ENCODE measurements around the gene TMEM129.
"Not testable (repeated sequence)": the region's sequence is repeated elsewhere in the genome, so short reads cannot be mapped to it uniquely, and the experiment has no call there.

The TMEM129 gene

DNA sequence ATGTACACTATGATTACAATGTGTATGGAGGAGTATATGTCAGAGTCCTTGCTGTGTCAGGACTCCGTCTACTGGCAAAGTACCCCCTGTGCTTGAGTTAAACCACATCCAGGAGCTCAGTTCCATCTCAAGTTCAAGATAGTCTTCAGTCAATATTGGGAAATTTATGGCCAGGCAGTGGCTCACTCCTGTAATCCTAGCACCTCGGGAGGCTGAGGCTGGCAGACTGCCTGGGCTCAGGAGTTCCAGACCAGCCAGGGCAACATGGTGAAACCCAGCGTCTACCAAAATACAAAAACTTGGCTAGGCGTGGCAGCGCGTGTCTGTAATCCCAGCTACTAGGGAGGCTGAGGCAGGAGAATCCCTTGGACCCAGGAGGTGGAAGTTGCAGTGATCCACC is 14.8 kb downstream of the TMEM129 start:
- in situ Hi-C loops (cut with MboI; ENCODE audit: low sequenced_read_pairs): no loop called here

DNA sequence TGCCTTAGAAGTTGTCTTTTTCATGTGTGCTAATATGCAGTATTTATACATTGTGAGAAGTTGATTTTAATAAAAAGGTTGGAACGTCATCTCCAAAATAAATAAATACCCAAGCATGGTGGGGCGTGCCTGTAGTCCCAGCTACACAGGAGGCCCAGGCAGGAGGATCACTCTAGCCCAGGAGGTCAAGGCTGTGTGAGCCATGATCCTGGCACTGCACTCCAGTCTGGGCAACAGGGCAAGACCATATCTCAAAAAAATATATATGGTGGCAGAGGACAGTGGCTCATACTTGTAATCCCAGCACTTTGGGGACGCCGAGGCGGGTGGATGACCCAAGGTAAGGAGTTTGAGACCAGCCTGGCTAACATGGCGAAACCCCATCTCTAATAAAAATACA is 15.4 kb downstream of the TMEM129 start:
- in situ Hi-C loops (cut with MboI; ENCODE audit: low sequenced_read_pairs): no loop called here

DNA sequence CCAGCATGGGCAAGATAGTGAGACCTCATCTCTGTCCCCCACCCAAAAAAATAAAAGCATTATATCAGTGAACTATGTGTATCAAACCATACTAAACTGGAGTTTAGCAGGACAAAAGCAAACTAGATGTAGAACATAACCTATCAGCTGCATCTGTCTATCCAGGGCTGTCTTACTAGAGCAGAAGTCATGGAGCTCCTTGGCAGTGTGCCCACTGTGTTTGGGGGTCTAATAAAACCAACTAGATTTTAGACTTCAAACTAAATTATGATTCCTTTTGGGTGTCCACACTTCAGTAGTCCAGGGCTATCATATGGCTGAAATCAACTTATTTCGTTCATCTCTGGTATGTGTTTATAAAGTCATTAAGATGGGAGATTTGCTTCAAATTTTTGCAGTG is 17.3 kb downstream of the TMEM129 start:
- in situ Hi-C loops (cut with MboI; ENCODE audit: low sequenced_read_pairs): no loop called here

DNA sequence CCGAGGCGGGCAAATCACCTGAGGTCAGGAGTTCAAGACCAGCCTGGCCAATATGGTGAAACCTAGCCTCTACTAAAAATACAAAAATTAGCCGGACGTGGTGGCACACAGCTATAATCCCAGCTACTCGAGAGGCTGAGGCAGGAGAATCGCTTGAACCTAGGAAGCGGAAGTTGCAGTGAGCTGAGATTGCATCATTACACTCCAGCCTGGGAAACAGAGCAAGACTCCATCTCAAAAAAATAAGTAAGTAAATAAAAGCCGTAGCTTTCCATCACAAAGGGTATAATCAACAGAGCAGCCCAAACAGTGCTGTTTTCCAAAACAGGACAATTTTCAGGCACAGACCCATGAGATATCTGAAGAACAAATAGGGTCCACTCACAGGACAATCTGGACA is 19.5 kb downstream of the TMEM129 start:
- in situ Hi-C loops (cut with MboI; ENCODE audit: low sequenced_read_pairs): not testable (repeated sequence)

DNA sequence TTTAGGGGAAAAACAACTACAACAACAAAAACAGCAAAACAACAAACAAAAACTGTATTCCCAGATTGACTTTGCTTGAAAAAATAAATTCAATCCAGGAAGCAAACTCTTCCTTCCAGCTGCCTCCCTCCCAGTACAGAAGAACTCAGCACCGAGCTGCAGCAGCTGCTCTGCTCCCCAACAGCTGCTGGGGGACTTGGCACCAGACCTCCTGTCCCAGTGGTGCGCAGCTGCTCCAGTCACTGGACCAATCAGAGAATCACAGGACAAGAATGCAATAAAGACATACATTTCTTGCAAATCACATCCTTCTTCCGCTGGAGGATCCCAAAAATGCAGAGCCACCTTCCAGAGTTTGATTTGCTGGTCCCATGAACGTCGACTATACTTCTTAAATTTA is 25.2 kb downstream of the TMEM129 start:
- in situ Hi-C loops (cut with MboI; ENCODE audit: low sequenced_read_pairs): no loop called here

DNA sequence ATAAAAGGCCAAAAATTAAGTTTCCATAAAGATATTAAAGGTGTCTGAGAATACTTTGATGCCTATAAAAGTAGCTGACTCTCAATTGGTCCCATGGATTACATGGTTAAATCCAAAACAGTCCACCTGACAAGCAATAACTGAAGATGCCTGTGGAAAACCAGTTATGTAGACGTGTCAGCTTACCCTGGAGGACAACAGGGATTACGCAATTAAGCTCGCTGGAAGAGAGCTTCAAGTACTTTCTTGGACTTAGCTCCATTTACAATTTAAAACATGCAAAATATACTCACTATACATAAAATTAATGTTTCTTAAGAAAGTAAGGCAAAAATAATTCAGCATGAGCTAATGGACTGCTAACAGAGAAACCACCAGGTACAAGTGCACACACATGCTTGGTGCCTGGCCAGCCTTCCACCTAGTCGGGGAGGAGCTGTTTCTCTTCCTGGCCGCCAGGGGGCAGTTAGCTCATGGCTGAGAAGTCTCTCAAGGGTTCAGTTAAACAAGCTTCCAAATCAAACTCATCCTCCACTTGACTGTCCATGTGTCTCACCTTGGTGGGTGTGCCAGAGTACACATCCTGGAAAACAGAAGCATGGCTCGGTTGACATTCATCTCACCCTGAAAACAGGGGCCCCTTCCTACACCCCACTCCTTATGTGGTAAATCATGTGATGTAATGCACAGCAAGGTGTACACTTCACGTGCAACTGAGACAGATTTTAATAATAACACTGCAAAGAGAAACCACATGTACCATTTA is 27.8 kb downstream of the TMEM129 start:
- in situ Hi-C loops (cut with MboI; ENCODE audit: low sequenced_read_pairs): no loop called here

DNA sequence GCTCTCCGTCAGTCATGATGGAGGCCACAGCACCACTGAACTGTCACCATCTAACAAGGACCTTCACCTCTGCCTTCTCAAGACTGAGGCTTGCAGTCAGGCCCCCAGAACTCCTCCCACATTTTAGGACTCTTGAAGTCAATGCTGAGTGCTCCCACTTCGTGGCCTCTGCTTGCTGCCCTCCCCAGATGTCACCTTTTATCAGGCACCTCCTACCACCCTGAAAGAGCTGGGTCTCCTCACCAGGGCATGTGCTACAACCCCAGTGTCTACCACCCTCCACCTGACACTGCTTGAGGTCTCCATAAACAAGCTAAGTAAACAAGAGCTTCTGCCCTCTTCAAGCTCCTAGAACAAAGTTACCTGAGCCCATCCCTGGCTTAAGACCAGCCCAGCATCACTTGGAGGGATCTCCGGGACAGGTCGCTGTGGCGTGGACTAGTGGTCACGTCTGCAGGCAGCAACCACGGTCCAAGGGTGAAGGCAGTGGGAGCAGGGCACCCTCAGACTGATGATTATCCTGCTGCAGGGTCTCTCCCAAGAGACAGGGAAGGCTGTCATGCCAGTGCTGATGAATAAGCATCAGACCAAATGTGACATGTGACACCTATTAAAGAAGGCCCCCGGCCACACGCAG is 29.3 kb downstream of the TMEM129 start:
- in situ Hi-C loops (cut with MboI; ENCODE audit: low sequenced_read_pairs): no loop called here

DNA sequence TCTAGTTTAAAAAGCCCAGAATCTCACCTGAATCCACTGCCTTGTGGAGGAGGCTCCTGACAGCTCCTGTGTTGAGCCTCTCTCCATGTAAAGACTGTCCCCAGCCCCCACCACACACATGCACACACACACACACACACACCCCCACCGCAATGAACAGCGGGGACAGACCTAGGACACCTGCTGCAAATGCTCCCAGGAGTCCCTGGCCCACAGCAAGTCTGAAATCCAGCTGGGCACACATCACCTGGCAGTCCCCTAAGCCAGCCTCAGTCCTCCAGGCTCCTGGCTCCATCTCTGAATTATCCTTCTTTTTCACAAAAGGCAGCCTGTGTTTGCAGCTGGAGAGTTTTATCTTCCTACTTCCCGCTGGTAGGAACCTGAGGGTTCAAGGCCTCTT is 30.4 kb downstream of the TMEM129 start:
- in situ Hi-C loops (cut with MboI; ENCODE audit: low sequenced_read_pairs): no loop called here

DNA sequence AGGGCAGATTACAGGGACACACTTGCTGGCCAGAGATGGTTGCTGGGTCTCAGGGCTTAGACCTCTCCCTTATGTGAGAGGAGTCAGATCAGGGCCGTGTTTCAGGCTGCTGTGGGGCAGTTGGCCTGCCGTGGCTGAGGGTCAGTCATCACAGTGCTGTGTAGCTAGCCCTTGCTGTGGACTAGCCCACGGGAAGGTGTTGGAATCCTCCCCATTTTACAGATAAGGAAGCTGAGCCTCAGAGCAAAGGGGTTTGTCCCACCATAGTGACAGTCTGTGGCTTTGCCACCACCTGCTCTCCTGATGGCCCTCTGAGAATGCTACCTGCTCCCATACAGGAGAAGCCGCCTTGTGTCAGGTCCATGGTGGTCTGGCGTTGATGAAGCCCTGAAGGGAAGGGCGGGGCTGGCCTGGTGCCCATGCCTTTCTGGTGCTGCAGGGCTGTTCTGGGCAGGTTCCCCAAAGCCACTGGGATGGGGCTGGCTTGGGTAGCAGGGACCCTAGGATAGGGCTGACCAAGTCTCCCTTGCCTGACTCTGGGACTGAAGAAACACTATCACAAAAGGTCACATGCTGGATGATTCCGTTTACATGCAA is 34.6 kb downstream of the TMEM129 start:
- in situ Hi-C loops (cut with MboI; ENCODE audit: low sequenced_read_pairs): no loop called here

DNA sequence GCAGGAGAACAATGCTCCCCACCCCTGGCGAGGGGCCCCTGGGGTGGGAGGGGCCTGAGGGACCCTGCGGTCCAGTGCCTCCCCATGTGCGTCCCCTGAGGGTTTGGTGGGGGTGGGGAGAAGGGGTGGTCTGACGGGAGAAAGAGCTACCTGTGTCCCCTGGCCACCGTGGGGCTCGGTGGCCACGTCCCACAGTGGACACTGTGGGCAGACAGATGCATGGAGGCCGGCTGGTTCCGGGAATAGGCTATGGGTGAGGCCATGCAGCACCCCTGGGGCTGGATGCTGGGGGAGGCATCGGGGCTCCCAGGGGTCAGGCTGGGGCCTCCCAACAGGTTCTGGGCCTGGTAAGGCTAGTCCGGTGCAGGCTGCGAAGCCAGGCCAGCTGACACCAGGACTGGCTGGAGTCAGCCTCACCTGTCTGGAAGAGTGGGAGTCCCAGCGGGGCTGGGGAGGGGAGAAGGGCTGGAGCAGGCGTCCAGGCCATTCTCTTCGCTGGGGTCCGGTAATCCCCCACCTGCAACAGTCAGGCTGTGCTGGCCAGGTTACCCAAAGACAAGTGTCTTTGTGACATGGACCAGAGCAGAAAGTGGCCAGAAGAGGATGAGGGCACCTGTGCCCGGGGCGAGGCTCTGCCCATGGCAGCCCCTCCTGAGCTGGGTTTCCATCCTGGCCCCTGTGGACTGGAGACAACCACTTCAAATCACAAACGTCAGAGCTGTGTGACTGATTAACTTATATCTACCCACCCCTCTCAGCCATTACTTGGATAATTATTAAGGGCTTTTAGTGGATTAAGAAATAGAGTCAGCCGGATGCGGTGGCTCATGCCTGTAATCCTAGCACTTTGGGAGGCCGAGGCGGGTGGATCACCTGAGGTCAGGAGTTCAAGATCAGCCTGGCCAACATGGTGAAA is 35.6 kb downstream of the TMEM129 start:
- in situ Hi-C loops (cut with MboI; ENCODE audit: low sequenced_read_pairs): no loop called here

DNA sequence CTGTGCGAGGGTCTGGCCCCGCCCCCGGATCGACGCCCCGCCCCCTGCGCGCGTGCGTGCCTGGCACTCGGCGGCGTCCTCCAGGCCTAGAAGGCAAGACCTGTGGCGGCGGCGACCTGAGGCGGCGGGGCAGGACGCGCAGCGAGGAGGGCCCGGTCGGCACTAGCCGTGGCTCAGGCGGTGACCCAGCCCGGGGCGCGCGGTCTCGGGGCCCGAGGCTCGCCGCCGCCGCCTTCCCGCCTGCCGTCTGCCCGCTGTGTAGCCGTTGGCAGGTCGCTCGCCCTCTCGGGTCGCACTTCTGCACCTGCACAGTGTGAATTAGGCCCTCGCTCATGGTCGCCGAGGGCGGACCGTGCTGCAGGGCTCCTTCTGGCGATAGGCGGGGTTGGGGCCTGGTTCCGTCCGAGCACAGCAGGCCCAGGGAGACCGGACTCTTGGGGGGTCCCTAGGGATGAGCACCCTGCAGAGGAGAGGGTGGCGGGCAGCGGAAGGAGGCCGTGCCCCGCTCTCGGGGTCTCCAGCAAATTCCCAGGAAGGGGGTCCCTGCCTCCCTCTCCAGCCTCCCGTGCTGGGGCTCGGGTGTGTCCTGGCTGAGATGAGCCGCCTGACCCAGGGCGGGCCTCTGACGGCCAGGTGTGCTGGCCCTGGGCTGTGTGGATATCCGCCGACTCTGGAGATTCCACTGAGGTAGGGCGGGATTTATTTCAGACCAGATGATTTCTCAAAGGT is 36.5 kb downstream of the TMEM129 start:
- in situ Hi-C loops (cut with MboI; ENCODE audit: low sequenced_read_pairs): no loop called here

DNA sequence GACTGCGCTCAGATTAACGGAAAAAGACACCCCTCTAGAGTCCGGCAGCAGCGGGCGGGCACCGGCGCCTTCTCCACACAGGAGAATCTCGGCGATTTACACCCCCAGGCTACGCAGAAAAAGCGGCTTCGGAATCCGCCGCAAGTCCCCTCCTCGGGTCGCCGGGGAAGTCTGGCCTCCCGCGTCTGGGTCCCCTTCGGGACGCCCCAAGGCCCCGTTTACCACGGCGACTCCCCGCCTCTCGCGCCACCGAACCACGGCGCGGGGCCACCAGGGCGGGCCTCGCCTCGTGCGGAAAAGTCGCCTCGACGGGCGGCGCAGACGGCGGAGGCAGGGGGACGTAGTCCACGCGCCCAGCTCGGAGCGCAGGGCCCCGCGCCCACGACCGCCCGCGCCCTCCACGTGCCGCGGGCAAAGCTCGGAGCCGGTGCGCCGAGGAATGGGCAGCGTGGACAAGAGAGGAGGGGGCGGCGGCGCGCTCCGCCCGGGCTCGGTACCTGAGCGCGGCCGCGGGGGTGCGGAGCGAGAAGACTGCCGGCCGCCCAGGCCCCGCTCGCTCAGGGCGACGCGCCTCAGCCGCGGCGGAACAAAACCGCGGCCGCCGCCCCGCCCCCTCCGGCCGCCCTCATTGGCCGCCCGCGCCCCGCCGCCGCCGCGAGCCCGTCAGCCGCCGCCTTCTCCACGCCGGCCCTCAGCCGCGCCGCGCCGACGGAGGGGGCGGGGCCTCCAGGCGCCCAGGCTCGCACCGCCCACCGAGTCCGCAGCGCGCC is 37.2 kb downstream of the TMEM129 start, which contains the start of gene FAM53A:
Gene FAM53A, minus strand, starts transcription at position 578 of the 770 bp plus-strand sequence. CDS start 15,572 bp downstream, outside the sequence.
- in situ Hi-C loops (cut with MboI; ENCODE audit: low sequenced_read_pairs): no loop called here

DNA sequence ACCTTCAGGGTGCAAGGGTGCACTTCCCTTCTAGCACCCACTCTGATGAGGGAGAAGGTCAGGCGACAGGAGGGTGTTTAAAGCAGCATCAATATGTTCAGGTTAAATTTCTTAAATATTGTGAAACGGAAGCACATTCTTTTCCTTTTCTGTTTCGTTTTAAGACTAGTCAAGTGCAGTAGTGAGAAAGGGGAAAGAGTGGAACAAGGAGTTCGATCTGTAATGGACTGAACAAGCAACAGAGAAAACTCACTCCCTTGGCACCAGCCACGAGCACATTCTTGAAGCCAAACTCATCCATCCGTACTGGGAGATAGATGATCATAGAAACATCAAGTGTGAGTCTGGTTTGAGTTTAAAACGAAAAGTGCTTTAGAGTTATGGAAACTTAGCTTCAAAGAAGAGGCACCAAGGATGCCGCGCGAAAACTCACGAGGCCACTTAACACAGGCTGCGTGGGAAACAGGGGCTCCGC is 37.8 kb downstream of the TMEM129 start:
- in situ Hi-C loops (cut with MboI; ENCODE audit: low sequenced_read_pairs): no loop called here

DNA sequence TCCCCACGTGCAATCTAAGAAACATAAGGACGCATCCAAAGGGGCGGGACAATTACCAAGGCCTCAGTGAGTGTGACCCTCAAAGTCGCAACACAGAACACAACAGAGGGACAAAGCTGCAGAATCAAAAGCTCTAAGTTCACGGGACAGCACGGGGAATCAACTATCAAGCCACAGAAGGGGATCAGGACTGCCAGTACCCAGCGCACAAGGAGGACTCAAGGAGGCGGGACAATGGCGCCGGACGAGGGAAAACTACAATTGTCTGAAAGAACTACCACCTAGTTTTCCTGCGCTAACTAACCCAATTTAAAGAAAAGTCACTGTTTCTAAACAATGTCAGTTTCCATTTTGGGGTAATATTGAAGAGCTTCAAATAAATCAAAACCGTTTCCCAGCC is 38.3 kb downstream of the TMEM129 start:
- in situ Hi-C loops (cut with MboI; ENCODE audit: low sequenced_read_pairs): no loop called here

DNA sequence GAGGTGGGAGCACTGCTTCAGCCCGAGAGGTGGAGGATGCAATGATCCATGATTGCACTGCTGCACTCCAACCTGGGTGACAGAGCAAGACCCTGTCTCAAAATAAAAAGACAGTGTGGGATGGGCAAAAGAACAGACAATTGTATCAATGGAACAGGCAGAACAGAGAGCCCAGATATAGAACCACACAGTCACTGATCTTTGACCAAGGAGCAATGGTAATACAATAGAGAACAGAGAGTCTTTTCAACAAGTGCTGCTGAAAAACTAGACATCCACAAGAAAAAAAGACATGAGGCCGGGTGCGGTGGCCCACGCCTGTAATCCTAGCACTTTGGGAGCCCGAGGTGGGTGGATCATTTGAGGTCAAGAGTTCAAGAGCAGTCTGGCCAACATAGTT is 42.9 kb downstream of the TMEM129 start:
- in situ Hi-C loops (cut with MboI; ENCODE audit: low sequenced_read_pairs): no loop called here

DNA sequence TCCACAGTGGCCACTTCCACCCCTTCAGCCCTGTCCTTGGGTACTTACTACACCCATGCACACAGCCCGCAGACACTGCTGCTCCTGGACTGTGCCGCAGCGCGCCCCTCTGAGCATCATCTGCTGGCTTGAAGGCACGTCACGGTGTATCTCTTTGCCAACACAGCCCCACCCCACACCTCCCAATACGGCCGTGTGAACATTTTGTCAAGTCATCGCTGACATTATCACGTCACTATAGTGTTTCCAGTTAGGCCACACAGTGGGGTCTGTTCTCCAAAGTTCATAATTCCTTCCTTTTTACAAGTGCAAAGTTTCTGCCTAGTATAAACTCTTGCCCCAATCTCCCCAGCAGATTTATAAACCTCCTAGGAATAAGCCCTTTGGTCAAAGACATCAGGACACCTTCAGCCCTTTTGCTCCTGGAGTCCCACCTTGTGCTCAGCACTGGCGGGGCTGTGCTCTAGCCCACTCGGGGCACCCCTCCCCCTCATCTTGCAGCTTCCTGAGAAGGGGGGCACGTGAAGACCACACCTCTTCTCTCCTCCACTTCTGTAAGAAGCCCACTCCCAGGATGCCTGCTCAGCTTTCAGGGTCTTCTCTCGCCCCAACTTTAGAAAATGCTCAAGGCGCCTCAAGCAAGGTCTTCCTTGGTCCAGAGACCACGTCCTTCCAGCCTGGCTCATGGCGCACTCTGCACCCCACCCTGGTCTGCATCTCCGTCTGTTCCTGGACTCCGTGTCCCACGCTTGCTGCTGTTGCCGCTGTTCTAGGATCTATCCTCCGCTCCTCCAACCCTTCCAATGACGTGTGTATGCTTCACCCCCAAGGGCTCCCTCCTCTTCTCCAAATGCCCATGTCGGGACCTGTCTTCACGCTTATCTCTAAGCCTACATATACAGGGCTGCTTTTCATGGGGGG is 44.3 kb downstream of the TMEM129 start:
- in situ Hi-C loops (cut with MboI; ENCODE audit: low sequenced_read_pairs): no loop called here

DNA sequence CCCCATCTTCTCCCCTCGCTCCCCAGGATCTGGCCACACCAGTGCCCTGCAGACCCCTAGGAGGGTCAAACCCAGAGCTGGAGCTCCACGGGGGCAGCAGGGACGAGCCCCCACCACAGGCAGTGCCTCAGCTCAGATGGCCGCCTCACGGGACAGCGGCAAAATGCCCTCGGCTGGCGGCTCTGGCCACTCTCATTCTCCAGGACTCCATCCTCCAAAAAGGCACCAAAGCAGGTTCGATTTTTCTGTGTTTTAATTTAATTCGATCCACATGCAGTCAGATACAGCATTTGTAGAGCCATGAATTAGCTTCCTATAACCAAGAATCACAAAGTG is 45.4 kb downstream of the TMEM129 start:
- in situ Hi-C loops (cut with MboI; ENCODE audit: low sequenced_read_pairs): no loop called here

DNA sequence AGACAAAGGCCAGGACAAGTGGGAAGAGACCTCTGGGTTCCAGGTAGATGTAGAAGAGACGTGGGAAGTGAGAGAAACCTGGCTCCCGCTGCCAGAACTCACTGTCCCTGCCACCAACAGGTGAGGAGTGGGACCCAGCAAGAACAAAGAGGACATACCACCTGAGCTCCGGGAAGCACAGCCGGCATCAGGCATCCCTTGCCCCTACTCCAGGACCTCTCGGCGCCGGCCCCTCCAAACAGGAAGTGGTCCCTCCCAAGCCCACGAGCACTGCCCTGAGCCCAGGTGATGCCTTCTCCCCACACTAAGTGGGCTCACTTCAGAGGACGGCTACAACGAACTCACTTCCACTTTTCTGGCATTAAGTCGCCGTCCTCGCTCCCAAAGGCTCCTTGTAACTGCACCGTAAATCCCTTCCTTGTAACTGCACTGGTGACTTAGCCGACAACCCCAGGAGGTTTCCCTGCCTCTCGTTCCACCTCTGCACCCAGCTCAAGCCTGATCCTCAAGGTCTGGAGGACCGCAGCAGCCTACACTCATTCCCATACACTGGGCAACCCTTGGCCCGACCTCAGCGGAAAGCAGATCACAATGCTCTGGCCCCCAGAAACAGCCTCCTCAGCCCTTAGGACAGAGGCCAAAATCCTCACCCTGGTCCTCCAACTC is 45.9 kb downstream of the TMEM129 start:
- in situ Hi-C loops (cut with MboI; ENCODE audit: low sequenced_read_pairs): no loop called here
